GM12872 (cell line): ENCODE data around the gene ZBBX.

ENCODE experiments used
- CTCF ChIP-seq: IDR thresholded peaks from 3 replicates; pipeline ENCODE4 v1.5.1; 2011; ENCODE audit warnings: low read depth, mild to moderate bottlenecking, low read length, moderate library complexity; ENCODE audit not compliant: insufficient read depth

Gene ZBBX

DNA sequence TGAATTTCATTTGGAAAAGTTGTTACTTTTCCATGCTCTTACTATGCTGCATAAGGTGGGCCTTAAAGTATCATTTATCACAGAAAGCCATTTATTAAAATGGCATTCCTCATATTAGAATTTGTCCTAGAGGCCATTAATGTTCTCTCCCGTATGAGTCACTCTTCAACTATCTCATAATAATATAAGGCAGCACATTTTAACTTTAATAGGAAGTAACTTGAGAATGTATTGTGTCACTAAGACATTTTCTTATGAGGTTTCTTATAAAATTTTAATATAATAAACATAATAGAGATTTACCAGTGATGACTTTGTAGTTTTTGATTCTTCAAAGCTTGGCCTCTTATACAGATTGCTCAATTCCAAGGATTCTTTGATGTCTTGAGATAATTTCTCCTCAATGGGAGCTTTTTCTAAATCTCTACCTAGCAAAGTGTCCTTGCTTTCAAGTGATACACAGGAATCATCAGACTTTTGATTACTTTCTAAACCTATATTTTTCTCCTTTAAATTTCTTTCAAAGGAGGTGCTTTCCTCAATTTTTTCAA is 74.7 kb downstream of the ZBBX start:
- TF ChIP-seq CTCF = no peak

DNA sequence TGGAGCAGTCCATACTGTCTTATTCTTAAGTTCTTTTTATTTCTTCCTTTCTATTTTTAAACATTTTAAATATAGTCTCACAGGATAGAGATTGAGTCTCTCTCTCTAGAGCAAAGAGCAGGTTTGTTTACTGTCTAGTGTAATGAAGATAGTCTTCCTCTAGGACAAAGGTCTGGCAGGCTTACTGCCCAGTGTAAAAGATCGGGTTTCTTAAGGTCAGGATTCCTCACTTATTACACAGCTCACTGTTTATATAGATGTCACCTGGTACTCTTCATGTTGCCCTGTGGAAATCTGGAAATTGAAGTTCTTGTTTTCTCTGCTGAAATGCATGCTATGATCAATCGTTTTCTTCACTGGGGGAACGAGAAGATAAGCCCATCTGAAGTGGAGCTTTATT is 76.0 kb downstream of the ZBBX start:
- no peak for TF ChIP-seq CTCF

GRCh38 chr3:167302678-167303077 is 77.4 kb downstream of the ZBBX start:
- no peak for TF ChIP-seq CTCF

DNA sequence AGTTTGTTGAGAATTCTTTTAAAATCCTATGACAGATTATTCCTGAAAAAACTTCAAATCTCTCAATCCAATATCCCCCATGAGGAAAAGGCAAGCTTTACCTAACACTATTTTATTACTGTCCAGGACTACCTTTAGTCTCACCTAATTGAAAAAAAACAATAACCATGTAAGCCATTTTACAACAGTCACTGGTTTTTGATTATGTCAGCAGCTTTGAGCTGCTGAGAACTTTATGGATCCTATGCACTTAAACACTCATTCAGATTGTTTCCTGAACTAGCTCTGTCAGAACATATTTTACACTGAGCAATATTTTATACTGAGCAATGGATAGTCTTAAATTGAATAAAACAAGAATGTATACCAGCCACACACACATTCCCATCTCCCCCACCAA is 79.9 kb downstream of the ZBBX start:
- no peak for TF ChIP-seq CTCF

DNA sequence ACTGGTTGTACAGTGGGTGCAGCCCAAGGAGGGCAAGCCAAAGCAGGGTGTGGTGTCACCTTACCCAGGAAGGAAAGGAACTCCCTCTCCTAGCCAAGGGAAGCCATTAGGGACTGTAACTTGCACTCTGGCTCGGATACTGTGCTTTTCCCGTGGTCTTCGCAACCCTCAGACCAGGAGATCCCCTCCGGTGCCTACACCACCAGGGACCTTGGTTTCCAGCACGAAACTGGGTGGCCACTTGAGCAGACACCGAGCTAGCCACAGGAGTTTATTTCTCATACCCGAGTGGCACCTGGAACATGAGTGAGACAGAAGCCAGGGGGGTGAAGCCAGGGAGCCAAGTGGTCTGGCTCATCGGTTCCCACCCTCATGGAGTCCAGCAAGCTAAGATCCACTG is 90.7 kb downstream of the ZBBX start:
- TF ChIP-seq CTCF = no peak

DNA sequence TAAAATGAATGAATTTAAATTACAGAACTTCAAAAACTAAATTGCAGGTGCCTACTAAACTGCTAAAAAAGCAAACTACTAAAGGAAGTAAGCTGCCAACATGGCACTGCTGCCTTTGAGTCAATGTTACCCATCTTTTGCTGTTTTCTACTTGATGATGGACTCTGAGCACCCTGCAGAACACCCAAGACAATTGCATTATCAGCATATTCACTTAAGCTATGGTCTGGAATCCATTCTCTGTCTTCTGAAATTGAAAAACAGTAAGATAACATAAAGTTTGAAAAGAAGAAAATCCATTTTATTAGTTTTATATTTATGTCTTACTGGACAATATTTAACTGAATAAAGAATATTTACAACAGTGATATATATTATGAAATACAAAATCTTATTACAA is 91.4 kb downstream of the ZBBX start:
- no peak for TF ChIP-seq CTCF

DNA sequence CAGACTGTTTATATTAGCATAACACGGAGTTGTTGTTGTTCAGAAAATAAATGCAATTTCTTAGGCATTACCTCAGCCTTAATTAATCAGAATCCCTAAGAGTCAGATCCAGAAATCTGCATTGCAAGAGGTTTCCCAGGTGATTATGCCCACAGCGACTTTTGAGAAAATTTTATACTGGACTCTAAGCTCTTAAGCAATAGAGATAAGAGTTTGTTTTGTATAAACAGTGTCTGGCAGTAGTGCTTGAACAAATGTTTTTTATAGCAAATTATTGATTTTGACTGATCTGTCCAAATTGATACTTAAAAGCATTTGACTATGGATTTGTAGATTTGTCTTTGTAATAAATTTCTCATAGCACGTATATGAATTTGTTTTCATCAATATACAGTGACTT is 92.8 kb downstream of the ZBBX start:
- no peak for TF ChIP-seq CTCF

GRCh38 chr3:167274141-167274874 is 105.8 kb downstream of the ZBBX start:
- no peak for TF ChIP-seq CTCF
